ENCODE results near the gene SUMF1.

SUMF1 gene

DNA sequence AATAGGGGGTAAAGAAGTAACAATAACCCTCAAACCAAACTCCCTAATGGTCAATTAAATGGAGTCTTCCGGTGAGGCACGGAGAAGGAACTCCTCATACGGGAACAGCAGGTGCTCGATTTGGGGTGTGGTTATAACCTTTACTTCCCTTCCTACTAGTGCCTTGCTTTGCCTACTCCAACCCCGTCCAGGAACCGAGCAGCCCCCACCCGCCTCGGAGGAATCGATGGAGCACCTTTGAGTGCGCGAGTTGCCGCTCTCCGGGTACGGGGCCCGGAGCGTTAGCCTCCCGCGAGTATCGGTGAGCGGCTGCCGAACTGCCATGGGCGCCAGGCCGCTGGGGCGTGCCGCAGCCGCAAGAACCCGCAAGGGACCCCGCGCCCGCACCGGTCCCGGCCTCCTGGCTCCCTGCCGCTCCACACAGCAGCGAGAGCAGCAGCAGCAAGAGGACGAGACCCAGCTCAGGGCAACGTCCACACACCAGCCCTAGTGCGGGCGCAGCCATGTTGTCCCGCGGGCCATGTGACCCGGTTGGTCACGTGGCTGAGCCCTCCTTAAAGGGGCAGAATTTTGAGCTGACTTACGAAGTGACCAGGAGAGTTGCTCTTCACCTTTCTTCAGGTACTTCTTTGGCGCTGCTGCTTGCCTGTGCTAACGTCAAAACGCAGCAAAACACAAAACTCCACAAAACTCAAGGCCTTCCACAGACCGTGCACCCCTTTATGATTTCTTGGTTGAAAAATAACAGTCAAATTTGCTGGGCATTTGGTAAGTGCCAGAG is at the start of gene SUMF1:
Gene SUMF1 (minus strand): TSS at position 529 of the 781 bp plus-strand sequence. CDS start 24 bp downstream, at position 505.
- DNase-seq (ENCODE audit: low spot score) = peak; percentile 95

DNA sequence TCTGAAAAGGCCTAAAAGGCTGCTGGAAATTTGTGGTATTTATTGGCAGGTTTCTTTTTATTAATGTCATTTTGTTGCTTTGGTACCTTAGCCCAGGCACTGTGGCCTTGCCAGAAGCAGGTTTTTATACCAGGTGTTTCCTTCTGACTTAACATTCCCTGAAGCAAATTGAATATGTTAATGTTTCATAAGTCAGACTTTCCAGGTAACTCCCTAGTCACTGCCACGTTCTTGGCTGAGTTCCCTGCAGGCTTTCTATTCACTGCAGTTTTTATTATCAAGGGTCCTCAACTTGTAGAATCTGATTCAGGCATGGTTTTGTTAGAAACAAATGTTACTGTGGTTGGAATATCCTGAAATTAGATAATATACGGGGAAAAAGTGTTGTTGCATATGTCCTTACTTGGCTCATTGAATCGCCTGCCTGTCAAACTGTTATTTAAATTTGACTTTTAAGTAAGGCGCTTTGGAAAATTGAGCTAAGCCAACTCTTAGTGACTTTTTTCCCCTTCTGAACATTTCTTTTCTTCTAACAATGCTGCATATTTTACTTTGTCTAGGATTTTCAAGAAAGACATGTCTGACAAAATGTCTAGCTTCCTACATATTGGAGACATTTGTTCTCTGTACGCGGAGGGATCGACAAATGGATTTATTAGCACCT is 49.0 kb upstream of the SUMF1 start:
- DNase-seq (ENCODE audit: low spot score) = no peak

DNA sequence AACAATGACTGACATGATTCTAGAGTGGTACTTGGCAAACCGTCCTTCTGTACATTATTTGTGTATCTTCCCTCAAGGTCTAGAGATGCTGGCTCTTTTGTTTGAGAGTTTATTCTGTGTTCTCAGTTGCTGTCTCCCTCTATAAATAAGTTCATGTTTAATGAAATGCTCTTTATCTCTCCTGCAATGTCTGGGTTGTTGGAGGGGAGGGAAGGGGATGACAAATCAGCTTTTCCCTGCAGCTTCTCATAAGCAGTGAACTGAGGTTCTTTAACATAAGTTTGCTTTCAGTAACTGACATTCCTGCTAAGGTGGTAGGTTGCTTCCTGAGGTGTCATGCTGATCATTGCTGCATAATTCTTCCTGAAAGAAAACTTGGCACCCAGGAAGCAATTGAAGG is 47.8 kb upstream of the SUMF1 start:
- no peak for DNase-seq (ENCODE audit: low spot score)

DNA sequence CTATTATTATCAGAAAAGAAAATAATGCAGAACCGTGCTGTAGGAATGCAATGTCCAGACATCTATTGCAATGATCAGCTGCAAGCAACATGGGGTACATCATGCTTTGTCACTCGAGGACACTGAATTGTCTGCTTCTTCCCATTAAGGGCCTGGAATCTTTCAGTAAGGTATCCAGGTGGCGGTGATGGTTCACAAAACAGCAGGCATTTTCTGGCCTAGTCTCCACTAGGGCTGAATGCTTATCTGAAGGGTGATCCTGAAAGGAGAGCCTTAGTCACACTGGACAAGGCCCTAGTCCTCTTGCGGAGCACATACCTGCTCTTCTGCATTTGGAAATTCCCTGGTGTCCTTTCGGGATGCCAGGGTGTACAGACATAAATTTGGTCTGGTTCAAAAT is 47.3 kb upstream of the SUMF1 start:
- no peak for DNase-seq (ENCODE audit: low spot score)

DNA sequence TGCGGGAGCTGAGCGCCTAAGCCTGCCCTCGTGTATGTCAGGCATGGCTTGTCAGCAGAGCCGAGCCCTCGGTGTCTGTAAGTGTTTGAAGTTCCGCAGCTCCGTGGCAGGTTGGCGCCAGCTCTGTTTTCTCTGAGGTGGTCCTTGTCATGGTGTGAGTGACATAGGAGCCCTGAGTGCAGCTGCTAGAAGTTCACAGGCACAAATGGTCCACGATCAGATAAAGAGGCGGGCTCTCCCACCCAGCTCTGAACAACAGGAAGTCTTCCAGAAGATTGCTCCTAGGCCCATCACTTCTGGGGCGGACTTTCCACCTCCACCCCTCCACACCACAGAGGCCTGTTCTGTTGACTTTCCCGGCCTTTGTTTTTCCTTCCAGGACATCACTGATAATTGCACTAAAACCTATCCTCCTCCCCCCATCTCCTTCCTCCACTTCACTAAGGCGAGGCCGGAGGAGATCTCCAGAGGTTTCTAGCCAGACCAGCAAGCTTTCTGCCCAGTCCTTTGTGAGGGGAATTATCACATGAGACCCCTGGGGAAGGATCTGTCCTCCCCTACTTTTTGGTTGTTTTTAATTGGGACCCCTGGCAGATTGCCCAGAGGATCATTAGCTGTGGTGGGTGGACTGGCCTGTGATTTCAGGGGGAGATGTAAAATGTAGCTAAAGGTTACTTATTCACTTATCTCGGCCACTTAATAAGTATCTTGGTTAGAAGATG is 46.0 kb upstream of the SUMF1 start:
- DNase-seq (ENCODE audit: low spot score) = no peak

DNA sequence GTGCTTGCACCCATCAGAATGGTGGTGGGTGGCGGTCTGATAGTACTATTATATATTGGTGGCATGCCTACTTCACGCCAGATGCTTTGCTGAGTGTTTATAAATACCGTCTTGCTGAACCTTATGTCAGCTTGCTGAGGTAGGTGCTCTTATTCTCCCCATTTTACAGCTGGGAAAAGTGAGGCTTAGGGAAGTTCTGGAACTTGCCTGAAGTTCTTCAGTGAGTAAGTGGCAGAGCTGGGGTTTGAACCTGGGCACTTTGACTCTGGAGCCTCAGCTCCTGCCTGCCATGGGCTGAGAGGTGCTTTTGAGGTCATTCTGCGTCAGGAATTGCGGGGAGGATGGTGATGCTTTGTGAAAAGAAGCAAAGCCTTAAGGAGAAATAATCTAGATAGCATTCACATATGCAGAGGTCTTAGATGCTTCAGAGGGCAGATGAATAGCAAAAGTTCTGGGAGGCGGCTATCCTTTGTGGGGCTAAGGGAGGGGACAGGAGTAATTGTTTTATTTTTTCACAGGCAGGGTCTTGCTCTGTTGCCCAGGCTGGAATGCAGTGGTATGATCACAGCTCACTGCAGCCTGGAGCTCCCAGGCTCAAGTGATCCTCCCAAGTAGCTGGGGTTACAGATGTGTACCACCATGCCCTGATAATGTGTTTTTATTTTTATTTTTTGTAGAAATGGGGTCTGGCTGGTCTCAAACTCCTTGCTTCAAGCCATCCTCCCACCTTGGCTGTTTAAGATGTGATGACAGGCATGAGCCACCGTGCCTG is 44.6 kb upstream of the SUMF1 start:
- DNase-seq (ENCODE audit: low spot score) = no peak

DNA sequence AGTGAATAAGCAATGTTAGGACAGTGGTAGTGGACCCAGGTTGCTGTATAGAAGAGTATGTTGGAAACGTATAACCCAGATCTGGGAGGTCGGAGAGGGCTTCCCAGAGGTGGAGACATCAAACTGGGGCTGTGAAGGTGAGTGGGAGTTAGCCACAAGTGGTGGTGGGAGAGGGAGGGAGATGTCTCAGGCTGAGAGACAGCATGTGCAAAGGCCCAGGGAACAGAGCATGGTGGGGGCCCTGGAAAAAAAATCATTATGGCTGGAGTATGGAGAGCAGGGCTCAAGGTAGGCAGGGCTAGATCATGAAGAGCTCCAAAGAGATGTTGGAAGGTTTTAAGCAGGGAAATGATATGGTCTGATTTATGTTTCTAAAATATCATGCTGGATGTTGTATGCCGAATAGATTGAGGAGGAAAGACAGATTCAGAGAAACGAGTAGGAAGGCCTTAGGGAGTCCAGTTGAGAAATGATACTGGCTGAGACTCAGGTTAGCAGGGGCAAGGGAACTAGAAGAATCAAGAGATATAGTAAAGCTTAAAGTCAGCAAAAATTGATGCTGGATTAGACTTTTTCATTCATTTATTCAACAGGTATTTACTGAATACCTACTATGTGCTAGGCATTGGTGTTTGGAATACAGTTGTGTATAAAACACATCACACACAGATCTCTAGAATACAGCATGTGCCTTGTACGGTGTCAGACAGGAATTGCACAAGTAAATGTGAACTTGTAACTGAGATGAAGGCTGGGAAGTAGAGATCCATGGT is 43.1 kb upstream of the SUMF1 start:
- no peak for DNase-seq (ENCODE audit: low spot score)

DNA sequence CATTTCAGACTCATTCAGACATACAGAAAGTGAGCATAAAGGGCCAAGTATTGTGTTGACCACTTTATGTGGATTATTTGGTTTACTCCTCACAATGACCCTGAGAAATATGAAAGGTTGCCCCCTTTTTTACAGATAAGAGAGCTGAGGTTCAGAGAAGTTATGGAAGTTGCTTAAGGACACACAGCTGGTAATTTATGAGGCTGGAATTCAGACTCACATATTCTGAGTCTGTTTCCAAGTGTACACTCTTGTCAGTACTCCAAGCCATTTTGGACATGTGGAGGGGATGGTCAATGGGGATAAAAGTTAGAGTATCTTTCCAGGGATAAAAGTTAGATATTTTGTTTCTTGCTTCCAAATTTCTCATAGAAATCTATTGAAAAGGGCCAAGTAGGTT is 42.0 kb upstream of the SUMF1 start:
- DNase-seq (ENCODE audit: low spot score) = no peak

DNA sequence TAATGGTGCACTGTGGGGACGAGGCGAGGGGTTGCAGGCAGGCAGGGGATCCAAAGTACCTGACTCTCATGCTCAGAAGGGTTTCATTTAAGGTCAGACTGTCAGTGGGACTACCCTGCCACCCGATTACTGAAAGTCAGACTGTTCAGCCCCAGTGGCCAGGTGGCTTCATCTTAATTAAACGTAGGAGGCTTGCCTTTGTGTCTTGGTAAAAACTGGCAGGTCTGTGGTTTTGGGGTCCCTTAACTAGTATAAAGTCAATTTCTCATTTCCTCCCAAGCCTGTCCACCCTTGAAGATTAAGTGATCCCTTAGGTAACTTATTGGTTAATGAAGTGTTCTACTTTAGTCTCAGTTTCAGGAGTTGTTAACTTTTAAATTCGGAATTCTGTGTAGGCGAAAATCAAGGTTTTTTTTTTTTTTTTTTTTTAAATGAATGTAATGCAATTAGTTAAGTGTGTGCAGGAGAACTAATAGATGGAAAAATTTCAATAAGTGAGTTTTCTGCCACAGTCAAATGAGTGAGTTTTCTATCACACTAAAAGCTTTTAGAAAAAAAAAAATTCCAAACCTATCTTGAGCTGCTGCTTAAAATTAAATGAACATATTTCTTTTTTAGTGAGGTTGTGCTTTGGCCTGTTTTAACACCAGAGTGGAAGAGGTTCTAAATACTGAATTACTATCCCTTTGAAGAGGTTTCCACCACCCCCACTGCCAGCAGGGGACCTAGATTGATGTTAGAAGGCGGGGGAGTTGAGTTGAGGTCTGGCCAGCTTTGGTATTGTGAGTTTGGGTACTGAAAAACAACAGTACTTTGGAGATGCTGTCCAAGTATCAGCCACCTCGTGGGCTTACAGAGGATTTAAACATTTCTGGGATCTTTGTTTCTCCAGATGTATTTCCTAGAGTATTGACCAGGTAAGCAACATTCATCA is 41.2 kb upstream of the SUMF1 start:
- no peak for DNase-seq (ENCODE audit: low spot score)

DNA sequence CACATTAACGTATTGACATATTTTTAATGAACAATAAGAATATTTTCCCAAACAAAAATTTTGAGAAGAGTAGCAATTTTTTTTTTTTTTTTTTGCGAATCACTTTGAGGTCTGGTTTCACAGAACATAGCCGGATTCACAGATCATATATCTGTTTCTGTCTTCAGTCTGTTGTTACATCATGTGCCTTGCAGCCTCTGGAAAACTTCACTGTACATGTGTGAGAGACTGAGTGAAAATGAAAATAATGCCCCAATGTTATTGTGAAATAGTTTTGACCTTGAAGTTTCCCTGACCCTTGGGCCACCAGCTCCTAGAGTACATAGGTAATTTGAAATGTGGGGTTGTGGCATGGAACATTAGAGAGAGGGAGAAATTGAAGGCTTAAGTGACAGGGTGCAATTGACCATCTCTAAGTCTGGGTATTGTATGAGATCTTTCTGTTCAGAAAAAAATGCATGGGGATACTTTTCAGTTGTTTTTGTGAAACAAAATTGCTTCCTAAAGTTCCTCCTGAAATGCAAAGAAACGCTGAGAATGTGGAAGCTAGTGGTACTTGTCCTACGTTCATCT is 40.0 kb upstream of the SUMF1 start:
- no peak for DNase-seq (ENCODE audit: low spot score)

DNA sequence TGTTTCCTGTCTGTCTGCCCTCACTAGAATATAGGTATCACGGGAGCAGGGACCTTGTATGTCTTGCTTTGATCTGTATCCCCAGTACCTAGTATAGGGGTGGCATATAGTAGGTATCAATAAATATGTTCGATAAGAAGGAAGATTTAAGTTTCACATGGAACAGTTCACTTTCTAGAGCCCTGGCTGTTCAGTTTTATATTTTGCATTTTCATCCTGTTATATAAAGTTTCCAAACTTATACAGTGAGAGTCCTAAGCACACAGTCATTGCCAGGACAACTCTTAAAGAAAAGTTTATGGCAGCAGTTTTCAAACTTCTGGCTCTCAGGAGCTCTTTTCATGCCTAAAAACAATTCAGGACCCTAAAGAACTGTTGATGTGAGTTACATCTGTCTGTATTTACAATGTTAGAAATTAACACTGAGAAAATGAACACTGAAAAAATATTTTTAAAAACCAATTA is 39.5 kb upstream of the SUMF1 start:
- no peak for DNase-seq (ENCODE audit: low spot score)

DNA sequence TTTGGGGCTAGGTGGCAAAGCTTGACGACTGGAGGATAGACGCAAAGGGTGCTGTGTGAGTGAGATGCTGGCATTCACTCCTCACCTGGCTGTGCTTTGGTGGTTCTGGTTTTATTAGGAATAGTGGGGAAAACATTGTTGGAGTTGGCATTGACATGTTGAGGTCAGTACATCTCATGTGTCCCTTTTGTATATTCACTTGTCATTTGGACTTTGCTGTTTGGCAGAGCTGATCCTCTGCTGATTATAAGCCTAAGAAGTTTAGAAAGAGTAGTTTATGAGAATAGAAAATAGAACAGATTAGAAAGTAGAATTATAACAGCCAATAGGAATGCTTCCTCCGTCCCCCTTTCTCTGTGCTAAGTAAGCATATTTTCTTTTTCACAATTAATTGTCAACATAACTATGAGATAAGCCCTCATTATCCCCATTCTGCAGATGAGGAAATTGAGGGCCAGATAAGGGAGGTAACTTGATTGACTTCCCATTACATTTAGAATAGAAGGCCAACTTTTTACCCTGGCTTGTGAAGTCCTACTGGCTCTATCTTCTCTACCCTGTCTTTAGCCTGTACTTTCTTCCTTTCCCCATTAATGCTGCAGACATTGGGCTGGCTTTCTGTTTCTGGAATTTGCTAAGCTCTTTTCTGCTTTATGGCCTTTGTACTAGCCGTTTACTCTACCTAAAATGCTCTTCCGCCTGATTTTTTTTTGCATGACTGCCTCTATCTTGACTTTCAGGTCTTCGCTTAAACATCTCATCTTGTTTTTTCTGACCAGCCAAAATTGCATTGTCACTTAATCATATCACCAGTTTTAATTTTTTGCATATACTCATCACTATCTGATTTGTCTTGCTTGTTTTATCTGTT is 38.9 kb upstream of the SUMF1 start:
- DNase-seq (ENCODE audit: low spot score) = no peak

DNA sequence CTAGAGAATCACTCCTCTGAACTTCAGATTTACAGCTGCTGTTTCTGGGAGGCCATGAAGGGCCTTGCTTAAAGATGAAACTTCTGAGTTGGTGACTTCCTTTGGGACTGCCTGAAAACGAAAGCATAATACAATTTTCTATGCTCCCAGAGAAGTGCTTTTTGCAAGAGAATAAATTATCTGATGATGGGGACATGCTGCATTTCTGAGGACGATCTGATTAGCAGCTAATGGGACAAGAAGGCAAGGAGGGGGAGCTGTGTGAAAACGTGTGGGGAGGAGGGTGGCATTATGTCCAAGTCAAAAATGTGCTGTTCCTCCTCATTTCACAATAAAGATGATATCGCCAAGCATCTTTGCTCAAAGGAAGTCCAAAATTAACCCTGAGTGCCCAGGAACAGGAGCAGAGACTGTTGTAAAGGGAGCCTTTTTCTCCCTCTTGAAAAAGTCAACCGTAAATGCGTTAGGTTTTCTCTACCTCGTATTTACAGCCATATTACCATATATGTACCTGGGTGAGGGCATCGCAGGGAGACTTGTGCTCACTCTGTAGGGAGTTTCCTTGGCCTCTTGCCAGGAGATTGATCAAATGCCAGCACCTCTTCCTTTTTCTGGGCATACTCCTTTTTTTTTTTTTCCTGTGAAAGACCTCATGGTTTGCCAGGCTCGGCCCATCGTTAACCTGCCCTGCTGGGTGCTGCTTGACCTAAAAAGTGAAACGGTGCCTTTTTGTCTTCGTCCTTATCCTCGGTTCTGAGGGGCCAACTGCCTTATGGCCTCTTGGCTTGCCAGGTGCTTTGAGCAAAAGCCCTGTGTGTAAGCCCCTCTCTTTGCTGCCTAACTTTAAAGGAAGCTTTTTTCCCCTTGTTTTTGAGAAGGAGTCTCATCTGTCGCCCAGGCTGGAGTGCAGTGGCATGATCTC is 37.5 kb upstream of the SUMF1 start:
- no peak for DNase-seq (ENCODE audit: low spot score)

DNA sequence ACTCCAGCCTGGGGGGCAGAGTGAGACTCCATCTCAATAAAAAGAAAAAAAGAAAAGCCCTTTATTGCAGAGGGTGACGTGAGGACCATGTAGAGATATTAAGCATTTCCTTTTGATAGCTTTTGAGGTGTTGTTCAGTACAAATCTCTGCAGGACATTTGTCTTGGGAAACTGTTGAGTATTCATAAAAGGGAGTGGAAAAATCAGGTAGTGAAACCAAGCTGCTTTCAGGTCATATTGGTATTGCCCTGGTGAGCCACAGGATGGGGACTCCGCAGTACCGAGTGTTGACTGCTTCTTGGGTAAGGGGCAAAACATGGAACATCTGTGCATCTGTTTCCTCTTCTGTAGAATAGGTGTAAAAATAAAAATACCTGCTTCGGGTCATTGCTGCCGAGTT is 36.0 kb upstream of the SUMF1 start:
- no peak for DNase-seq (ENCODE audit: low spot score)

DNA sequence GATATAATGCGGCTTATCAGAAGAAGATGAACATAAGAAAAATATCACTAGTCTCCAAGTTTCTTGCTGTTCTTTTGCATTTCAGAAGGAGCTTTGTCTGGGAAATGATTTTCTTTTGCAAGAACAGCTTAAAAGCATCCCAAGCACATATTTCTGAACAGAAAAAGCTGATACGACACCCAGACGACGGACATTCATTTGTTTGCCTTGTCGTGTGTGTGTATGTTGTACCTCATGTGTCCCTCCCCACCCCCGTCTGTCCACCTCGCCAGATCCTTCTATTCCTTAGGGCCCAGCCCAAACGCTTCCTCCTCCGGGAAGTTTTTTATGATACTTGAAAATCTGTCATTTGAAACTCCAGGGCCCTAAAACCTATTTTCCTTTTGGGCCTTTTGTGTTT is 34.9 kb upstream of the SUMF1 start:
- no peak for DNase-seq (ENCODE audit: low spot score)

DNA sequence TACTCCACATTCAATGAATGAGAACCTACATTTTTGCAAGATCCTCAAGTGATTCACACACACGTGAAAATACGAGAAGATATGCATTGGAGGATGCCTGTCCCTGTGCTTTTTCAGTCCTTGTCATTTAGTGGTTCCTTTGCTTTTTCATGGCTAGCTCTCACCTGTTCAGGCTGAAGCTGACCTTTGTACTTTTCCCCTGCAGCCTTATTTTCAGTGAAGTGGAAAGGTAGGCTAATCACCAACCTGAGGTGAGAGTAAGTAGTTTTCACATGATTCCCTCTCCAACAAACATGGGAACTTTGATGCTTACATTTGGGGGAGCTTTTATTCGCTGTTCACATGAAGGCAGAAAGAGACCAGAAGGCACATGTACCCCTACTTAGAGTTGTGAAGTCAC is 34.4 kb upstream of the SUMF1 start:
- no peak for DNase-seq (ENCODE audit: low spot score)

DNA sequence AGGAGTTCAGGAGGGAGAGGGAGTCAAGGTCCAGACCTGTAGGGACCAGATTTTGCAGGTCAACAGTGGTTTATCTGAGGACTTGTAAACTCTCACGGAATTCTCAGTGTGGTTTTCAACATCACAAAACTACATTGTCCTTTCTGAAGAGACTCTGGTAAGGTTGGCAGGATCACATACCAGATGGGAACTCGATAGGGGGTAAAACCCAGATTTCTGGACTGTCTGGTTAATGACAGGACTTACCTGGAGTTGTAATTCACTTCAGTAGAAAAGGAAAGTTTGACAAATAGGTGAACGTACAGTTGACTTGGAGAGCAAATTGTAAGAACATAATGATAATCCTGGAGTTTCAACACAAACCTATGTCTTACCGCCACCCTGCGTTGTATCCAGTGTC is 31.4 kb upstream of the SUMF1 start:
- DNase-seq (ENCODE audit: low spot score) = no peak

DNA sequence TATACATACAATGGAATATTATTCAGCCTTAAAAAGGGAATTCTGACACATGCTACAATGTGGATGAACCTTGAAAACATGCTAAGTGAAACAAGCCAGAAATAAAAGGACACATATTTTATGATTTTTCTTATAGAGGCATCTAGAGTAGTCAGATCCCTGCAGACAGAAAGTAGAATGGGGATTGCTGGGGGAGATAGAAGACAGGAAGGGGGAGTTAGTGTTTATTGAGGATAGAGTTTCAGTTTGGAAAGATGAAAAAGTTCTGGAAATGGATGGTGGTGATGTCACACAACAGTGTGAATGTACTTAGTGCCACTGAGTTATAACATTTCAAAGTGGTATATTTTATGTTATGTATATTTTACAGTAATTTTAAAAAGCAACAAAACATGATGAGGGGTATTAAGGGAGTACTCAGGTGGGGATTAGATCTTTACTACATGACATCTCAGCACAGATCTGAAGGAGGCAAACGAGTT is 30.8 kb upstream of the SUMF1 start:
- no peak for DNase-seq (ENCODE audit: low spot score)
